Stomach smooth muscle (tissue), 2 donors: ENCODE data around the gene POLR1D.

Experiments used
- H3K27ac ChIP-seq: one replicate; pipeline ENCODE4 v1.7.0; 2013; ENCODE audit warnings: mild to moderate bottlenecking, low read length, inconsistent platforms
- H3K27me3 ChIP-seq, 2 donors: one replicate each; pipeline ENCODE4 v1.7.0; 2013; ENCODE audit warnings: low read length in 2 of 2; ENCODE audit not compliant: insufficient read depth in 2 of 2, control insufficient read depth in 1 of 2
- H3K36me3 ChIP-seq, 2 donors: one replicate each; pipeline ENCODE4 v1.7.0; 2013; ENCODE audit warnings: low read length in 2 of 2; ENCODE audit not compliant: control insufficient read depth in 2 of 2, insufficient read depth in 2 of 2
- H3K4me1 ChIP-seq: one replicate; pipeline ENCODE4 v1.7.0; 2013; ENCODE audit warnings: low read length; ENCODE audit not compliant: control insufficient read depth, insufficient read depth
- H3K4me3 ChIP-seq, 2 donors: one replicate each; pipeline ENCODE4 v1.7.0; 2013; ENCODE audit warnings: low read length in 2 of 2
- H3K9ac ChIP-seq, 2 donors: one replicate each; pipeline ENCODE4 v1.7.0; 2013; ENCODE audit warnings: low read length in 2 of 2, mild to moderate bottlenecking in 1 of 2
- H3K9me3 ChIP-seq, 2 donors: one replicate each; pipeline ENCODE4 v1.7.0; 2013; ENCODE audit warnings: low read length in 2 of 2; ENCODE audit not compliant: control insufficient read depth in 2 of 2
- donor health status: healthy.
- donor health status: Pancreatic carcinoma.

POLR1D gene

DNA sequence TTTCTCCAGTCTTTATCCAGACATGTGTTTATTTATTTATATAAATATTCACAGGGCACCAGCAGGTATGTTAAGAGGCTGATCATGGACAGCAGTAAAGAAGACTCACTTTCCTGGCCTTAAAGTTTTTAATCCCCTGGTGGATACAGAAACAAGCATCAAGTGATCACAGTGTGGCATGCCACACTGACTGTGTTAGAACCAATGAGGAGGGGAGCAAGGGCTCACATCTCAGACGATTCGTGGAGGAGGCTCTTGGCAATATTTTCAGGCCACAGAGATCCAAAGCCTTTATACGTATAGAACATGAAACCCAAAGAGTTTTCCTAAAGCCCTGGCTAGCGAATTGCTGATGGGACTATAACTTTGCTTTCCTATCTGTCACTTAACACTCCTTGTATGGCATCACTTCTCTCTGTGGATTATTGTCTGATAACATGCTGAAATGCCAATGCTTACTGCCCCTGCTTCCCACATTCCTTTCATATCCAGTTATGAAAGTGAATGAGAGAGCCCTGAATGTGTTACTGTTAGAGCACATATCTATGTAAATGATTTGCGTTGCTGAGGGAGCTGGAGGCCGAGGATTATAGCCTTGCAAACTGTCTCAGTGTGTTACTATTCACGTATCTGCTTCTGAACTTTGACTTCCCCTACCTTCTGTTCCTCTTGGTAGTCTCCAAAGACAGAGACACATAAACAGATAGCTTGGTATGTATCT lies 37.6 kb downstream of the POLR1D start:
- no peaks in the 10 kb centered on the region for H3K27me3 ChIP-seq
- no peaks in the 10 kb centered on the region for H3K9me3 ChIP-seq
- H3K4me1 ChIP-seq = no peaks in the 10 kb centered on the region
- no peak overlapping the region for H3K9ac ChIP-seq
- no peak overlapping the region for H3K4me3 ChIP-seq
- no peak overlapping the region for H3K27ac ChIP-seq
- H3K36me3 ChIP-seq = peaks cover 2 to 4% of the 10 kb centered on the region in 2 donors

DNA sequence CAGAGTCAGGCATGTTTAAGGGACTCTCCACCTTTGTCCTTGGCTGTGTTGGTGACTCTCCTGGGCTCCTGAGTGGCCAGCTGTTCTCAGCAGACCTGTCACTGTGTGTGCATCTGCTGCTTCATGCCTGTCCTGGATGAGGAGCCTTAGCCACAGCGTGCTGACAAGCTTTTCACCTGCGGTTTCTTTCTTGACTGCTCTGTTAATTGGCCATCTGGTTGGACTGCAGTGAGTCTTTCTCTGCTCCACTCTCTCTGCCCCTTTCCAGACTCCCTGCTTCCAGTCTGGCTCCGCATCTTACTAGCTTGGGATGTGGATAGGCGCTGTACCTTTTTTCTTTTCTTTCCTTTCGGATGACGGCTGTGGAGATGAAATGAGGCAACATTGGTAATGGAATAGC lies 38.8 kb downstream of the POLR1D start:
- no peak overlapping the region for H3K27ac ChIP-seq
- H3K27me3 ChIP-seq = no peaks in the 10 kb centered on the region
- no peak overlapping the region for H3K9ac ChIP-seq
- H3K36me3 ChIP-seq = peaks cover 2 to 4% of the 10 kb centered on the region in 2 donors
- H3K4me1 ChIP-seq = no peaks in the 10 kb centered on the region
- no peaks in the 10 kb centered on the region for H3K9me3 ChIP-seq
- no peak overlapping the region for H3K4me3 ChIP-seq

DNA sequence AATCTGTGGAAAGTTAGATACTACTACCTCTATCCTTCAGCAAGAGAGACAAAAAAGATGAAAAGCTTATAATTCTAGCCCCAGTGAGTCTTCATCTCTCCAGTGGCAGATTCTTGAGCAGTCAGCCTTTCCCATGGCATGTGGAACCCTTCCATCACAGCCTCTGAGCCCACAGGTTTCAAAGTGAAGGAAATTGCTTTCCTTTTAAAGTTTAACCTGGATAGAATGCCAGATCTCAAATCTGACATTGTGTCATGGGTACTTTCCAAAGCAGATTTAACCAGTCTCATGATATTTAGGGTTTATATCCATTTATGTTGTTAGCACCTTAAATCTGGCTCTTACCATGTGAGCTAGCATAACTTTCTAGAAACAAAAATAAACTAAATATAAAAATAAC lies 39.3 kb downstream of the POLR1D start:
- H3K27me3 ChIP-seq = no peaks in the 10 kb centered on the region
- no peaks in the 10 kb centered on the region for H3K9me3 ChIP-seq
- H3K9ac ChIP-seq = no peak overlapping the region
- peaks cover 4 to 6% of the 10 kb centered on the region in 2 donors for H3K36me3 ChIP-seq
- H3K4me1 ChIP-seq = no peaks in the 10 kb centered on the region
- no peak overlapping the region for H3K4me3 ChIP-seq
- no peak overlapping the region for H3K27ac ChIP-seq

DNA sequence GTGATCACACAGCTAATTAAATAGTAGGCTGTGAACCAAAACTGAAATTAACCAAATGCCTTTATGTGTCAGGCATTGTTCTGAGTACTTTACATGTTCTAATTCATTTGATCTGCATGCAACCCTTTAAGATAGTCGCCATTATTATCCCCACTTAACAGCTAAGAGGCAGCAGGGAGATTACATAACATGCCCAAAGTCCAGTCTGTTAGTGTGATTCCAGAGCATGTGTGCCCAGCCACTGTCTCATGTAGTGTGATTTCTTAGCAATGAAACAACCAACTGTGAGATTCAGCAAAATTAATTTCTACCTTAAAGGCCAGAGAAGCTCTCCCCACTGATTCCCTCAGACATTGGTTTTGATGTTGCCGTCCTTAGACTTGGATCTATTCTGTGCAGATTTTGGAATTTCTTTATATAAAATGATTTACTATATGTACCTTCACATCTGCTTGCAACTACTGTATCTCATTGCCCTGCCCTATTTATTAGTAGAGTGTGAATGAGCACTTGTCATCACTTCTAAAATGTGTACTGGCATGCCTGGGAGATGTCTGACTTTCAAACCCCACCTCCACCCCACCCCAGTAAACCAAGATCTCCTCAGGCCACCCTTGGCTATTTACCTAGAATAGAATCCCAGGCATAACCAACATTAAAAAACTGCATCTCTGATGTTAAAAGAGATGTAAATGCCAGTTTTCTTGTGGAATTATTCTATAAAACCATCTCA lies 41.2 kb downstream of the POLR1D start:
- Histone ChIP-seq H3K4me1 (peaks cover 1% of the 10 kb centered on the region), H3K4me3 (no peak overlapping the region), H3K9ac (no peak overlapping the region), H3K9me3 (no peaks in the 10 kb centered on the region), H3K36me3 (peaks cover 6 to 7% of the 10 kb centered on the region in 2 donors), H3K27me3 (no peaks in the 10 kb centered on the region), H3K27ac (no peak overlapping the region)

- Histone ChIP-seq H3K4me3 (no peak overlapping the region), H3K27me3 (no peaks in the 10 kb centered on the region), H3K36me3 (peaks cover 6 to 7% of the 10 kb centered on the region in 2 donors), H3K27ac (no peak overlapping the region), H3K9ac (no peak overlapping the region), H3K9me3 (no peaks in the 10 kb centered on the region), H3K4me1 (peaks cover 2% of the 10 kb centered on the region)
These were observed 42.3 kb downstream of the POLR1D start for GRCh38 chr13:27663947-27664346.

GRCh38 chr13:27665333-27665732 lies 43.6 kb downstream of the POLR1D start:
- Histone ChIP-seq H3K9ac (no peak overlapping the region), H3K4me1 (peaks cover 2% of the 10 kb centered on the region), H3K4me3 (no peak overlapping the region), H3K27me3 (no peaks in the 10 kb centered on the region), H3K36me3 (peaks cover 3 to 6% of the 10 kb centered on the region in 2 donors), H3K27ac (no peak overlapping the region), H3K9me3 (no peaks in the 10 kb centered on the region)

DNA sequence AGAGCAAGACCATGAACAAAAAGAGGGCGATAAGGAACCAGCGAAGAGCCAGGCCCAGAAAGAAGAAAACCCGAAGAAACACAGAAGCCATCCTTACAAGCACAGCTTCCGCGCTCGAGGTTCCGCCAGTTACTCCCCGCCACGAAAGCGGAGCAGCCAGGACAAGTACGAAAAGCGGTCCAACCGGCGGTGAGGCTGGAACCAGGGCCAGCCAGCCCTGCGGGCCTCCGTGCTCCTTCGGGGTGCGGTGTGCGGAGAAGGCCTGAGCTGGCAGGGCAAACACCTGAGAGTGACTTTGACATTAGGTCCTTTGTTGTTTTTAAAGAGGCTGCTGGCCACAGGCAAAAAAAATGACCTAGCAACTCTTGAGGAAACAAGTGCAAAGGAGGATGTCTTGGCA lies 44.1 kb downstream of the POLR1D start:
- H3K27ac ChIP-seq = no peak overlapping the region
- H3K4me3 ChIP-seq = no peak overlapping the region
- H3K27me3 ChIP-seq = no peaks in the 10 kb centered on the region
- H3K9ac ChIP-seq = no peak overlapping the region
- no peaks in the 10 kb centered on the region for H3K9me3 ChIP-seq
- peaks cover 2% of the 10 kb centered on the region for H3K4me1 ChIP-seq
- H3K36me3 ChIP-seq = peaks cover 3 to 4% of the 10 kb centered on the region in 2 donors

GRCh38 chr13:27666951-27667350 lies 45.3 kb downstream of the POLR1D start:
- Histone ChIP-seq H3K9ac (no peak overlapping the region), H3K9me3 (no peaks in the 10 kb centered on the region), H3K27ac (no peak overlapping the region), H3K4me1 (peaks cover 2% of the 10 kb centered on the region), H3K36me3 (peaks cover 3 to 4% of the 10 kb centered on the region in 2 donors), H3K4me3 (no peak overlapping the region), H3K27me3 (no peaks in the 10 kb centered on the region)

GRCh38 chr13:27667946-27668345 lies 46.3 kb downstream of the POLR1D start:
- Histone ChIP-seq H3K27ac (no peak overlapping the region), H3K9ac (no peak overlapping the region), H3K27me3 (no peaks in the 10 kb centered on the region), H3K9me3 (no peaks in the 10 kb centered on the region), H3K4me1 (peaks cover 2% of the 10 kb centered on the region), H3K36me3 (peaks cover 3 to 4% of the 10 kb centered on the region in 2 donors), H3K4me3 (no peak overlapping the region)

- peaks cover 1 to 3% of the 10 kb centered on the region in 2 donors for H3K36me3 ChIP-seq
- H3K4me3 ChIP-seq = no peak overlapping the region
- no peaks in the 10 kb centered on the region for H3K9me3 ChIP-seq
These were observed 49.2 kb downstream of the POLR1D start for GRCh38 chr13:27670861-27671260.

GRCh38 chr13:27672025-27672424 lies 50.3 kb downstream of the POLR1D start:
- no peaks in the 10 kb centered on the region for H3K9me3 ChIP-seq
- H3K4me1 ChIP-seq = peaks cover 4% of the 10 kb centered on the region
- H3K9ac ChIP-seq = no peak overlapping the region
- H3K4me3 ChIP-seq = no peak overlapping the region
- H3K27ac ChIP-seq = no peak overlapping the region
- no peaks in the 10 kb centered on the region for H3K36me3 ChIP-seq
- no peaks in the 10 kb centered on the region for H3K27me3 ChIP-seq

More at GRCh38 chr13:27670861-27671260, 49.2 kb downstream of the POLR1D start:
- Histone ChIP-seq H3K27me3 (no peaks in the 10 kb centered on the region), H3K4me1 (peaks cover 4% of the 10 kb centered on the region), H3K27ac (no peak overlapping the region), H3K9ac (no peak overlapping the region)
